GM12878 (cell line): ENCODE data around the gene MAST4. TPM values are rescaled to one million over a fixed set of nuclear protein-coding genes. Genes with fewer than 3 reads are reported as not detected.

ENCODE experiments used
- ATAC-seq: fragments of 200-7000 bp; cut with Tn5 transposase; 3 replicates; pipeline ENCODE4 v1.9.1; 2020; ENCODE audit warnings: mild to moderate bottlenecking, moderate library complexity
- BruUV-seq: library from RNA; stranded (reverse); fragments of 400-500 nt; replicated peaks from 2 replicates; lab custom pipeline; 2021; lab: Mats Ljungman, UMichigan
- CTCF ChIA-PET: fragments of 300-600 bp; sonication (Branson Sonifier 250); formaldehyde crosslinking; extraction: SDS; loops from one replicate; lab custom pipeline; 2021; ENCODE audit warnings: inconsistent platforms; lab: Yijun Ruan, JAX
- POLR2A ChIA-PET: fragments of 350-600 bp; formaldehyde crosslinking; extraction: SDS; loops from one replicate; lab custom pipeline; 2021; ENCODE audit warnings: inconsistent platforms; lab: Charles Lee
- RAD21 ChIA-PET: fragments of 300-600 bp; sonication (Branson Sonifier 250); formaldehyde crosslinking; loops from one replicate; lab custom pipeline; 2023; ENCODE audit warnings: antibody characterized with exemption; ENCODE audit not compliant: unreplicated experiment; lab: Charles Lee
- SMC1A ChIA-PET: fragments of 300-600 bp; sonication (Branson Sonifier 250); formaldehyde crosslinking; loops from one replicate; lab custom pipeline; 2023; ENCODE audit not compliant: unreplicated experiment, uncharacterized antibody; lab: Charles Lee
- DNase-seq: peaks from one replicate; pipeline ENCODE4 v3.0.0-alpha.2; 2011; ENCODE audit warnings: low read depth, low spot score
- FAIRE-seq: peaks from 3 replicates; lab custom pipeline; 2011; peaks lifted over from hg19 to GRCh38; lab: Jason Lieb, UNC
- H2AFZ ChIP-seq: 2 replicates; pipeline ENCODE4 v1.6.0; 2011; ENCODE audit warnings: low read depth, low read length, control low read depth; ENCODE audit not compliant: control insufficient read depth
- H3K27ac ChIP-seq: 2 replicates; pipeline ENCODE4 v1.5.1; 2011; ENCODE audit warnings: control low read depth; ENCODE audit not compliant: control insufficient read depth, insufficient read depth
- H3K27me3 ChIP-seq, 2 experiments: replicated peaks in 1 of 2; 2 replicates each; pipeline versions ENCODE4 v1.6.0 to v1.6.1; 2011; ENCODE audit warnings: low read length in 1 of 2; ENCODE audit not compliant: control insufficient read depth in 2 of 2, insufficient read depth in 2 of 2
- H3K36me3 ChIP-seq, 2 experiments: 2 replicates each; pipeline ENCODE4 v1.5.1; 2011; ENCODE audit warnings: low read length in 1 of 2; ENCODE audit not compliant: control insufficient read depth in 2 of 2, insufficient read depth in 2 of 2
- H3K4me1 ChIP-seq: 2 replicates; pipeline ENCODE4 v1.6.1; 2011; ENCODE audit warnings: mild to moderate bottlenecking, low read length, moderate library complexity, mixed read lengths; ENCODE audit not compliant: control insufficient read depth, insufficient read depth
- H3K4me2 ChIP-seq: 2 replicates; pipeline ENCODE4 v1.6.0; 2011; ENCODE audit warnings: control low read depth; ENCODE audit not compliant: control insufficient read depth, insufficient read depth
- H3K4me3 ChIP-seq: fragments of 200-600 bp; sonication (generic); 2 replicates; pipeline ENCODE4 v1.5.1; 2016
- H3K79me2 ChIP-seq: 2 replicates; pipeline ENCODE4 v1.6.0; 2011; ENCODE audit warnings: low read length; ENCODE audit not compliant: control insufficient read depth, insufficient read depth
- H3K9ac ChIP-seq: 2 replicates; pipeline ENCODE4 v1.8.0; 2011; ENCODE audit warnings: low read length, control low read depth, mixed read lengths; ENCODE audit not compliant: control insufficient read depth, insufficient read depth
- H3K9me3 ChIP-seq: replicated peaks from 3 replicates; pipeline ENCODE4 v1.5.1; 2011; ENCODE audit warnings: mild to moderate bottlenecking, low read length; ENCODE audit not compliant: control insufficient read depth, insufficient read depth
- H4K20me1 ChIP-seq: 2 replicates; pipeline ENCODE4 v1.6.0; 2011; ENCODE audit not compliant: control insufficient read depth, insufficient read depth
- BHLHE40 ChIP-seq, 2 experiments: fragments of 450-650 bp in 1 of 2; IDR thresholded peaks; 2 replicates each; pipeline ENCODE4 v1.6.1; 2011 to 2017; ENCODE audit warnings: low read depth in 2 of 2, borderline replicate concordance in 1 of 2, improper control_type of control experiment in 1 of 2, low read length in 1 of 2, mild to moderate bottlenecking in 1 of 2
- HCFC1 ChIP-seq: fragments of 150-350 bp; IDR thresholded peaks from 2 replicates; pipeline ENCODE4 v1.6.1; 2014; ENCODE audit warnings: low read length
- HDGF ChIP-seq: fragments of 450-650 bp; IDR thresholded peaks from 2 replicates; pipeline ENCODE4 v1.6.1; 2016; ENCODE audit warnings: antibody characterized with exemption
- KAT2A ChIP-seq: conservative IDR thresholded peaks from 2 replicates; pipeline ENCODE4 v1.6.1; 2011; ENCODE audit warnings: low read depth, low read length; ENCODE audit not compliant: control insufficient read depth
- NR2F1 ChIP-seq: fragments of 450-650 bp; conservative IDR thresholded peaks from 2 replicates; pipeline ENCODE4 v1.6.1; 2017; ENCODE audit warnings: mild to moderate bottlenecking
- POLR2AphosphoS2 ChIP-seq: IDR thresholded peaks from 2 replicates; pipeline ENCODE4 v1.6.1; 2011; ENCODE audit warnings: low read depth, mild to moderate bottlenecking, low read length, improper control_type of control experiment, moderate library complexity
- TCF7 ChIP-seq: IDR thresholded peaks from 2 replicates; pipeline ENCODE4 v1.6.1; 2014; ENCODE audit warnings: antibody characterized with exemption, borderline replicate concordance
- USF1 ChIP-seq: IDR thresholded peaks from 2 replicates; pipeline ENCODE4 v1.6.1; 2011; ENCODE audit warnings: borderline replicate concordance, low read depth, mild to moderate bottlenecking, moderate library complexity, mixed read lengths, low read length; ENCODE audit not compliant: insufficient read depth; ENCODE audit errors: extremely low read length
- WRNIP1 ChIP-seq: IDR thresholded peaks from 2 replicates; pipeline ENCODE4 v1.6.1; 2011; ENCODE audit warnings: low read depth, low read length, improper control_type of control experiment, borderline replicate concordance
- WGBS: methylation state at CpG from one replicate; pipeline ENCODE4 v1.1.6; 2016; ENCODE audit warnings: low lambda C conversion rate; ENCODE audit not compliant: insufficient replicate concordance, insufficient coverage; ENCODE audit errors: missing lambda C conversion rate; 5-methylcytosine and 5-hydroxymethylcytosine counted together
- in situ Hi-C: fragments of 300-500 bp; cut with MboI; formaldehyde crosslinking; loops from 9 replicates; pipeline ENCODE4 v1.14.3; 2018; ENCODE audit warnings: mixed read lengths
- intact Hi-C: fragments of 100-400 bp; cut with micrococcal nuclease; formaldehyde crosslinking; loops from one replicate; pipeline ENCODE4 v1.14.2; 2022; ENCODE audit not compliant: unreplicated experiment
- polyA plus RNA-seq, 11 experiments: library from polyadenylated mRNA; depleted of rRNA in 4 of 11; unstranded in 6 of 11; stranded (reverse) in 5 of 11; fragments of >200 nt; fragmentation: Nextera tagmentation in 4 of 11; fragmentation: Illumina TruSeq in 1 of 11; extraction: Ambion mirVana in 4 of 11; extraction: Trizol in 1 of 11; gene quantifications; 1 replicate in 1 of 11; 2 replicates in 10 of 11; pipeline versions ENCODE4 v1.2.1 to v1.2.3, GENCODE V29; 2011 to 2016; ENCODE audit warnings: inconsistent platforms in 2 of 11, missing spikeins in 2 of 11, low read depth in 1 of 11
- total RNA-seq, 4 experiments: library from RNA; depleted of rRNA in 3 of 4; stranded (reverse); fragments of >200 nt in 3 of 4; fragmentation: Illumina TruSeq in 1 of 4; extraction: Trizol in 1 of 4; gene quantifications; 2 replicates each; pipeline versions ENCODE4 v1.2.1 to v1.2.3, GENCODE V29; 2013 to 2021
- TF ChIP-seq, protein P1 (sequence below): fragments of 150-350 bp; IDR thresholded peaks from 2 replicates; pipeline ENCODE4 v1.6.1; 2016; ENCODE audit warnings: low read depth, low read length
- TF ChIP-seq, protein P2 (sequence below): IDR thresholded peaks from 2 replicates; pipeline ENCODE4 v1.6.1; 2011; ENCODE audit warnings: borderline replicate concordance, low read depth, mild to moderate bottlenecking, moderate library complexity, low read length; ENCODE audit not compliant: insufficient read depth, poor library complexity, severe bottlenecking
- TF ChIP-seq, protein P3 (sequence below): IDR thresholded peaks from 2 replicates; pipeline ENCODE4 v1.6.1; 2011; ENCODE audit warnings: low read depth, mild to moderate bottlenecking, low read length, moderate library complexity, borderline replicate concordance; ENCODE audit errors: extremely low read depth

The MAST4 gene
- total and polyA plus RNA-seq, 10 of the 15 experiments (the other 5 are each of a cell fraction or from before 2014, with no cell fraction given), result 0.02 to 1.6 (median 0.29) TPM; not detected in 1

- H3K27ac ChIP-seq, result no peak overlapping the region
- H3K4me2 ChIP-seq, result no peak overlapping the region
- no peaks in the 10 kb centered on the region for H3K36me3 ChIP-seq
- RAD21 ChIA-PET, result no interaction called here
- no peak for FAIRE-seq
- no peak overlapping the region for H3K9ac ChIP-seq
- no peak overlapping the region for H3K4me3 ChIP-seq
- H3K9me3 ChIP-seq, result no peaks in the 10 kb centered on the region
- H3K27me3 ChIP-seq, result no peaks in the 10 kb centered on the region; a peak in 1 of 4 replicates
- intact Hi-C loops, result no loop called here
- TF ChIP-seq POLR2AphosphoS2, result no peak
- no peak for TF ChIP-seq NR2F1
- CTCF ChIA-PET, result no interaction called here
- WGBS, result 78% methylated on average over 2 of the region's 2 CpGs
- no peak overlapping the region for H2AFZ ChIP-seq
- POLR2A ChIA-PET, result no interaction called here
- SMC1A ChIA-PET, result no interaction called here
- no peak for ATAC-seq
- H4K20me1 ChIP-seq, result no peaks in the 10 kb centered on the region
- DNase-seq, result no peak
- in situ Hi-C loops, result no loop called here
- BruUV-seq, result no TSS peak
- no peaks in the 10 kb centered on the region for H3K4me1 ChIP-seq
- no peaks in the 10 kb centered on the region for H3K79me2 ChIP-seq
These were observed 10.5 kb downstream of the MAST4 start for GRCh38 chr5:66606713-66607112.

GRCh38 chr5:66608501-66608900 lies 12.3 kb downstream of the MAST4 start:
- 22% methylated on average over 6 of the region's 6 CpGs for WGBS
- ATAC-seq (no peak), DNase-seq (no peak), FAIRE-seq (no peak)
- in situ Hi-C loops (no loop called here), intact Hi-C loops (no loop called here)
- no peak overlapping the region for H3K27ac ChIP-seq
- peaks cover 4% of the 10 kb centered on the region for H3K4me1 ChIP-seq
- SMC1A ChIA-PET, result no interaction called here
- CTCF ChIA-PET, result no interaction called here
- BruUV-seq, result no TSS peak
- H3K9me3 ChIP-seq, result no peaks in the 10 kb centered on the region
- no peaks in the 10 kb centered on the region for H3K79me2 ChIP-seq
- H2AFZ ChIP-seq, result no peak overlapping the region
- no peaks in the 10 kb centered on the region for H4K20me1 ChIP-seq
- H3K27me3 ChIP-seq, result no peaks in the 10 kb centered on the region; a peak in 1 of 4 replicates
- H3K4me2 ChIP-seq, result no peak overlapping the region
- POLR2A ChIA-PET, result no interaction called here
- RAD21 ChIA-PET, result no interaction called here
- H3K4me3 ChIP-seq, result no peak overlapping the region
- no peaks in the 10 kb centered on the region for H3K36me3 ChIP-seq
- H3K9ac ChIP-seq, result no peak overlapping the region
- TF ChIP-seq BHLHE40 (IDR thresholded peaks at IDR 0.05; ENCODE audit: borderline replicate concordance in 1 of 2, low read depth in 2 of 2, low read length in 1 of 2) (no peak), HCFC1 (no peak), TCF7 (no peak), WRNIP1 (no peak), USF1 (no peak), KAT2A (no peak), HDGF (no peak)
- TF ChIP-seq, protein P1, sequence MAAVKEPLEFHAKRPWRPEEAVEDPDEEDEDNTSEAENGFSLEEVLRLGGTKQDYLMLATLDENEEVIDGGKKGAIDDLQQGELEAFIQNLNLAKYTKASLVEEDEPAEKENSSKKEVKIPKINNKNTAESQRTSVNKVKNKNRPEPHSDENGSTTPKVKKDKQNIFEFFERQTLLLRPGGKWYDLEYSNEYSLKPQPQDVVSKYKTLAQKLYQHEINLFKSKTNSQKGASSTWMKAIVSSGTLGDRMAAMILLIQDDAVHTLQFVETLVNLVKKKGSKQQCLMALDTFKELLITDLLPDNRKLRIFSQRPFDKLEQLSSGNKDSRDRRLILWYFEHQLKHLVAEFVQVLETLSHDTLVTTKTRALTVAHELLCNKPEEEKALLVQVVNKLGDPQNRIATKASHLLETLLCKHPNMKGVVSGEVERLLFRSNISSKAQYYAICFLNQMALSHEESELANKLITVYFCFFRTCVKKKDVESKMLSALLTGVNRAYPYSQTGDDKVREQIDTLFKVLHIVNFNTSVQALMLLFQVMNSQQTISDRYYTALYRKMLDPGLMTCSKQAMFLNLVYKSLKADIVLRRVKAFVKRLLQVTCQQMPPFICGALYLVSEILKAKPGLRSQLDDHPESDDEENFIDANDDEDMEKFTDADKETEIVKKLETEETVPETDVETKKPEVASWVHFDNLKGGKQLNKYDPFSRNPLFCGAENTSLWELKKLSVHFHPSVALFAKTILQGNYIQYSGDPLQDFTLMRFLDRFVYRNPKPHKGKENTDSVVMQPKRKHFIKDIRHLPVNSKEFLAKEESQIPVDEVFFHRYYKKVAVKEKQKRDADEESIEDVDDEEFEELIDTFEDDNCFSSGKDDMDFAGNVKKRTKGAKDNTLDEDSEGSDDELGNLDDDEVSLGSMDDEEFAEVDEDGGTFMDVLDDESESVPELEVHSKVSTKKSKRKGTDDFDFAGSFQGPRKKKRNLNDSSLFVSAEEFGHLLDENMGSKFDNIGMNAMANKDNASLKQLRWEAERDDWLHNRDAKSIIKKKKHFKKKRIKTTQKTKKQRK, result no peak
- TF ChIP-seq, protein P2, sequence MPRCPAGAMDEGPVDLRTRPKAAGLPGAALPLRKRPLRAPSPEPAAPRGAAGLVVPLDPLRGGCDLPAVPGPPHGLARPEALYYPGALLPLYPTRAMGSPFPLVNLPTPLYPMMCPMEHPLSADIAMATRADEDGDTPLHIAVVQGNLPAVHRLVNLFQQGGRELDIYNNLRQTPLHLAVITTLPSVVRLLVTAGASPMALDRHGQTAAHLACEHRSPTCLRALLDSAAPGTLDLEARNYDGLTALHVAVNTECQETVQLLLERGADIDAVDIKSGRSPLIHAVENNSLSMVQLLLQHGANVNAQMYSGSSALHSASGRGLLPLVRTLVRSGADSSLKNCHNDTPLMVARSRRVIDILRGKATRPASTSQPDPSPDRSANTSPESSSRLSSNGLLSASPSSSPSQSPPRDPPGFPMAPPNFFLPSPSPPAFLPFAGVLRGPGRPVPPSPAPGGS, result no peak
- TF ChIP-seq, protein P3, sequence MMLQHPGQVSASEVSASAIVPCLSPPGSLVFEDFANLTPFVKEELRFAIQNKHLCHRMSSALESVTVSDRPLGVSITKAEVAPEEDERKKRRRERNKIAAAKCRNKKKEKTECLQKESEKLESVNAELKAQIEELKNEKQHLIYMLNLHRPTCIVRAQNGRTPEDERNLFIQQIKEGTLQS, result no peak
